ENCODE measurements around the gene LY6G6D. TPM values are rescaled to one million over a fixed set of nuclear protein-coding genes. Genes with fewer than 3 reads are reported as not detected.

The LY6G6D gene
- total RNA-seq, 1 experiment from 2014 or later, result not detected

DNA sequence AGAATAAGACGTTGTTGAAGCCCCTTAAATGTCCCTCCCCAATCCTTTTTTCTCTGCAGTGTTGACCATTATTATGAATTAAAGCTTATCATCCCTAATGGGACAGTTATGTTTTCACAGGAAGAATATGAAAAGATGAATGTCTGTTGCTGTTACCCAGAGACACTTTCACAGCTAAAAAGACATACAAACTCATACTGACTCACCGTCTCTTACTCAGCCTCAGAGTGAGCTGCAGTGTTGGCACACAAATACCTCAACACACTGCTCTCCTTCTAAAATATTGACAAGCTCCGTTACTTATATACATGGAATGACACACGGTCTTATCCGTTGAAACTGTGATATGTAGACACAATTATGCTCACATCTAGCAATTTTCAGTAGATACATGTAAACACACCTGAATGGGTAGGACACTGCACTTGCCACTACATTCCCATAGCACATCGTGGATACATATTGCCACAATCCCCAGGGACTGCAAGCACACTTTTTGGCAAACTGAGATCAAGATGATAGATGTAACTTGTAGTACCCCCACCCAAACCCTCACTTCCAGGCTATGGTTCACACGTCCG lies 37.7 kb downstream of the LY6G6D start:
- ATAC-seq, result no peak
- Mint-ChIP-seq H3K36me3 (peaks cover 7% of the 10 kb centered on the region), H3K27me3 (ENCODE audit: low read depth) (no peaks in the 10 kb centered on the region), H3K27ac (peak overlapping the region; percentile 12; the same call in 1 of the 2 replicates), H3K4me3 (no peak overlapping the region), H3K9me3 (no peaks in the 10 kb centered on the region), H3K4me1 (no peaks in the 10 kb centered on the region)
- TF ChIP-seq, protein P1, sequence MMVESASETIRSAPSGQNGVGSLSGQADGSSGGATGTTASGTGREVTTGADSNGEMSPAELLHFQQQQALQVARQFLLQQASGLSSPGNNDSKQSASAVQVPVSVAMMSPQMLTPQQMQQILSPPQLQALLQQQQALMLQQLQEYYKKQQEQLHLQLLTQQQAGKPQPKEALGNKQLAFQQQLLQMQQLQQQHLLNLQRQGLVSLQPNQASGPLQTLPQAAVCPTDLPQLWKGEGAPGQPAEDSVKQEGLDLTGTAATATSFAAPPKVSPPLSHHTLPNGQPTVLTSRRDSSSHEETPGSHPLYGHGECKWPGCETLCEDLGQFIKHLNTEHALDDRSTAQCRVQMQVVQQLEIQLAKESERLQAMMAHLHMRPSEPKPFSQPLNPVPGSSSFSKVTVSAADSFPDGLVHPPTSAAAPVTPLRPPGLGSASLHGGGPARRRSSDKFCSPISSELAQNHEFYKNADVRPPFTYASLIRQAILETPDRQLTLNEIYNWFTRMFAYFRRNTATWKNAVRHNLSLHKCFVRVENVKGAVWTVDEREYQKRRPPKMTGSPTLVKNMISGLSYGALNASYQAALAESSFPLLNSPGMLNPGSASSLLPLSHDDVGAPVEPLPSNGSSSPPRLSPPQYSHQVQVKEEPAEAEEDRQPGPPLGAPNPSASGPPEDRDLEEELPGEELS (CRISPR knock-in tag; IDR thresholded peaks at IDR 0.05), result no peak
- no peak for TF ChIP-seq GABPB1 (CRISPR knock-in tag; IDR thresholded peaks at IDR 0.05)
- TF ChIP-seq TEAD4 (CRISPR knock-in tag; IDR thresholded peaks at IDR 0.05), result no peak
- TF ChIP-seq, protein P2, sequence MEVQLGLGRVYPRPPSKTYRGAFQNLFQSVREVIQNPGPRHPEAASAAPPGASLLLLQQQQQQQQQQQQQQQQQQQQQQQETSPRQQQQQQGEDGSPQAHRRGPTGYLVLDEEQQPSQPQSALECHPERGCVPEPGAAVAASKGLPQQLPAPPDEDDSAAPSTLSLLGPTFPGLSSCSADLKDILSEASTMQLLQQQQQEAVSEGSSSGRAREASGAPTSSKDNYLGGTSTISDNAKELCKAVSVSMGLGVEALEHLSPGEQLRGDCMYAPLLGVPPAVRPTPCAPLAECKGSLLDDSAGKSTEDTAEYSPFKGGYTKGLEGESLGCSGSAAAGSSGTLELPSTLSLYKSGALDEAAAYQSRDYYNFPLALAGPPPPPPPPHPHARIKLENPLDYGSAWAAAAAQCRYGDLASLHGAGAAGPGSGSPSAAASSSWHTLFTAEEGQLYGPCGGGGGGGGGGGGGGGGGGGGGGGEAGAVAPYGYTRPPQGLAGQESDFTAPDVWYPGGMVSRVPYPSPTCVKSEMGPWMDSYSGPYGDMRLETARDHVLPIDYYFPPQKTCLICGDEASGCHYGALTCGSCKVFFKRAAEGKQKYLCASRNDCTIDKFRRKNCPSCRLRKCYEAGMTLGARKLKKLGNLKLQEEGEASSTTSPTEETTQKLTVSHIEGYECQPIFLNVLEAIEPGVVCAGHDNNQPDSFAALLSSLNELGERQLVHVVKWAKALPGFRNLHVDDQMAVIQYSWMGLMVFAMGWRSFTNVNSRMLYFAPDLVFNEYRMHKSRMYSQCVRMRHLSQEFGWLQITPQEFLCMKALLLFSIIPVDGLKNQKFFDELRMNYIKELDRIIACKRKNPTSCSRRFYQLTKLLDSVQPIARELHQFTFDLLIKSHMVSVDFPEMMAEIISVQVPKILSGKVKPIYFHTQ (CRISPR knock-in tag; IDR thresholded peaks at IDR 0.05), result no peak
- TF ChIP-seq ZNF671 (CRISPR knock-in tag; IDR thresholded peaks at IDR 0.05), result no peak
- no peak for TF ChIP-seq FOXP1 (CRISPR knock-in tag; IDR thresholded peaks at IDR 0.05; ENCODE audit: borderline replicate concordance)
- no peak for TF ChIP-seq CREB1 (CRISPR knock-in tag; IDR thresholded peaks at IDR 0.05)
- no peak for TF ChIP-seq NR1H2 (CRISPR knock-in tag; IDR thresholded peaks at IDR 0.05)
- no peak for TF ChIP-seq MAX (CRISPR knock-in tag; IDR thresholded peaks at IDR 0.05)
- TF ChIP-seq, protein P3, sequence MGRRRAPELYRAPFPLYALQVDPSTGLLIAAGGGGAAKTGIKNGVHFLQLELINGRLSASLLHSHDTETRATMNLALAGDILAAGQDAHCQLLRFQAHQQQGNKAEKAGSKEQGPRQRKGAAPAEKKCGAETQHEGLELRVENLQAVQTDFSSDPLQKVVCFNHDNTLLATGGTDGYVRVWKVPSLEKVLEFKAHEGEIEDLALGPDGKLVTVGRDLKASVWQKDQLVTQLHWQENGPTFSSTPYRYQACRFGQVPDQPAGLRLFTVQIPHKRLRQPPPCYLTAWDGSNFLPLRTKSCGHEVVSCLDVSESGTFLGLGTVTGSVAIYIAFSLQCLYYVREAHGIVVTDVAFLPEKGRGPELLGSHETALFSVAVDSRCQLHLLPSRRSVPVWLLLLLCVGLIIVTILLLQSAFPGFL (CRISPR knock-in tag; IDR thresholded peaks at IDR 0.05; ENCODE audit: borderline replicate concordance), result no peak
- TF ChIP-seq ZNF121 (CRISPR knock-in tag; IDR thresholded peaks at IDR 0.05), result no peak
- TF ChIP-seq, protein P4, sequence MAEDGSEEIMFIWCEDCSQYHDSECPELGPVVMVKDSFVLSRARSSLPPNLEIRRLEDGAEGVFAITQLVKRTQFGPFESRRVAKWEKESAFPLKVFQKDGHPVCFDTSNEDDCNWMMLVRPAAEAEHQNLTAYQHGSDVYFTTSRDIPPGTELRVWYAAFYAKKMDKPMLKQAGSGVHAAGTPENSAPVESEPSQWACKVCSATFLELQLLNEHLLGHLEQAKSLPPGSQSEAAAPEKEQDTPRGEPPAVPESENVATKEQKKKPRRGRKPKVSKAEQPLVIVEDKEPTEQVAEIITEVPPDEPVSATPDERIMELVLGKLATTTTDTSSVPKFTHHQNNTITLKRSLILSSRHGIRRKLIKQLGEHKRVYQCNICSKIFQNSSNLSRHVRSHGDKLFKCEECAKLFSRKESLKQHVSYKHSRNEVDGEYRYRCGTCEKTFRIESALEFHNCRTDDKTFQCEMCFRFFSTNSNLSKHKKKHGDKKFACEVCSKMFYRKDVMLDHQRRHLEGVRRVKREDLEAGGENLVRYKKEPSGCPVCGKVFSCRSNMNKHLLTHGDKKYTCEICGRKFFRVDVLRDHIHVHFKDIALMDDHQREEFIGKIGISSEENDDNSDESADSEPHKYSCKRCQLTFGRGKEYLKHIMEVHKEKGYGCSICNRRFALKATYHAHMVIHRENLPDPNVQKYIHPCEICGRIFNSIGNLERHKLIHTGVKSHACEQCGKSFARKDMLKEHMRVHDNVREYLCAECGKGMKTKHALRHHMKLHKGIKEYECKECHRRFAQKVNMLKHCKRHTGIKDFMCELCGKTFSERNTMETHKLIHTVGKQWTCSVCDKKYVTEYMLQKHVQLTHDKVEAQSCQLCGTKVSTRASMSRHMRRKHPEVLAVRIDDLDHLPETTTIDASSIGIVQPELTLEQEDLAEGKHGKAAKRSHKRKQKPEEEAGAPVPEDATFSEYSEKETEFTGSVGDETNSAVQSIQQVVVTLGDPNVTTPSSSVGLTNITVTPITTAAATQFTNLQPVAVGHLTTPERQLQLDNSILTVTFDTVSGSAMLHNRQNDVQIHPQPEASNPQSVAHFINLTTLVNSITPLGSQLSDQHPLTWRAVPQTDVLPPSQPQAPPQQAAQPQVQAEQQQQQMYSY (CRISPR knock-in tag; IDR thresholded peaks at IDR 0.05), result no peak
- TF ChIP-seq PRRX2 (CRISPR knock-in tag; IDR thresholded peaks at IDR 0.05), result no peak
- TF ChIP-seq ZNF263 (CRISPR knock-in tag; IDR thresholded peaks at IDR 0.05; ENCODE audit: low read depth), result no peak
- TF ChIP-seq, protein P5, sequence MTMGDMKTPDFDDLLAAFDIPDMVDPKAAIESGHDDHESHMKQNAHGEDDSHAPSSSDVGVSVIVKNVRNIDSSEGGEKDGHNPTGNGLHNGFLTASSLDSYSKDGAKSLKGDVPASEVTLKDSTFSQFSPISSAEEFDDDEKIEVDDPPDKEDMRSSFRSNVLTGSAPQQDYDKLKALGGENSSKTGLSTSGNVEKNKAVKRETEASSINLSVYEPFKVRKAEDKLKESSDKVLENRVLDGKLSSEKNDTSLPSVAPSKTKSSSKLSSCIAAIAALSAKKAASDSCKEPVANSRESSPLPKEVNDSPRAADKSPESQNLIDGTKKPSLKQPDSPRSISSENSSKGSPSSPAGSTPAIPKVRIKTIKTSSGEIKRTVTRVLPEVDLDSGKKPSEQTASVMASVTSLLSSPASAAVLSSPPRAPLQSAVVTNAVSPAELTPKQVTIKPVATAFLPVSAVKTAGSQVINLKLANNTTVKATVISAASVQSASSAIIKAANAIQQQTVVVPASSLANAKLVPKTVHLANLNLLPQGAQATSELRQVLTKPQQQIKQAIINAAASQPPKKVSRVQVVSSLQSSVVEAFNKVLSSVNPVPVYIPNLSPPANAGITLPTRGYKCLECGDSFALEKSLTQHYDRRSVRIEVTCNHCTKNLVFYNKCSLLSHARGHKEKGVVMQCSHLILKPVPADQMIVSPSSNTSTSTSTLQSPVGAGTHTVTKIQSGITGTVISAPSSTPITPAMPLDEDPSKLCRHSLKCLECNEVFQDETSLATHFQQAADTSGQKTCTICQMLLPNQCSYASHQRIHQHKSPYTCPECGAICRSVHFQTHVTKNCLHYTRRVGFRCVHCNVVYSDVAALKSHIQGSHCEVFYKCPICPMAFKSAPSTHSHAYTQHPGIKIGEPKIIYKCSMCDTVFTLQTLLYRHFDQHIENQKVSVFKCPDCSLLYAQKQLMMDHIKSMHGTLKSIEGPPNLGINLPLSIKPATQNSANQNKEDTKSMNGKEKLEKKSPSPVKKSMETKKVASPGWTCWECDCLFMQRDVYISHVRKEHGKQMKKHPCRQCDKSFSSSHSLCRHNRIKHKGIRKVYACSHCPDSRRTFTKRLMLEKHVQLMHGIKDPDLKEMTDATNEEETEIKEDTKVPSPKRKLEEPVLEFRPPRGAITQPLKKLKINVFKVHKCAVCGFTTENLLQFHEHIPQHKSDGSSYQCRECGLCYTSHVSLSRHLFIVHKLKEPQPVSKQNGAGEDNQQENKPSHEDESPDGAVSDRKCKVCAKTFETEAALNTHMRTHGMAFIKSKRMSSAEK (CRISPR knock-in tag; IDR thresholded peaks at IDR 0.05; ENCODE audit: borderline replicate concordance), result no peak
- no peak for TF ChIP-seq IRF1 (CRISPR knock-in tag; IDR thresholded peaks at IDR 0.05)
- TF ChIP-seq ELF4 (CRISPR knock-in tag; IDR thresholded peaks at IDR 0.05; ENCODE audit: low read depth), result no peak
- POLR2A ChIA-PET, result interaction anchor here (1.7 kb wide), 2 partner anchors 10 to 17 kb away, joined by 3 read pairs; partner anchors contain the start of gene CLIC1
- CTCF ChIA-PET, result interaction anchor here (0.5 to 3.0 kb wide), 5 partner anchors 13 to 70 kb away, joined by 3 to 14 read pairs (median 3); no protein-coding TSS in a partner anchor
- DNase-seq (ENCODE audit: low spot score), result no peak

Data from WTC11 (cell line).